Measurements from ENCODE around the gene ST7. TPM values are rescaled to one million over a fixed set of nuclear protein-coding genes. Genes with fewer than 3 reads are reported as not detected.

The ST7 gene
- total RNA-seq, 1 donor: 19.9 TPM

GRCh38 chr7:117064688-117065087 is 111.4 kb downstream of the ST7 start:
- no peak for DNase-seq (ENCODE audit: insufficient read length, low spot score, missing footprints)
- Histone ChIP-seq H3K79me2 (ENCODE audit: insufficient read depth, low read length) (peaks cover 18% of the 10 kb centered on the region), H3K36me3 (ENCODE audit: insufficient read depth, low read length) (no peaks in the 10 kb centered on the region), H3K4me2 (ENCODE audit: insufficient read depth, low read length) (no peak overlapping the region), H3K27me3 (ENCODE audit: insufficient read depth, low read length) (no peaks in the 10 kb centered on the region), H3K4me3 (ENCODE audit: insufficient read depth, low read length) (no peak overlapping the region), H3K9me3 (ENCODE audit: low read depth, low read length) (no peaks in the 10 kb centered on the region), H3K4me1 (ENCODE audit: insufficient read depth, low read length) (peaks cover 27% of the 10 kb centered on the region), H2AFZ (ENCODE audit: low read length) (no peak overlapping the region), H4K20me1 (ENCODE audit: insufficient read depth, low read length) (no peaks in the 10 kb centered on the region), H3K27ac (ENCODE audit: low read depth, low read length) (no peak overlapping the region)
- TF ChIP-seq CTCF (IDR thresholded peaks at IDR 0.05; ENCODE audit: extremely low read depth, low read depth, low read length): no peak

GRCh38 chr7:117065571-117066150 is 112.4 kb downstream of the ST7 start:
- H3K9me3 ChIP-seq (ENCODE audit: low read depth, low read length): no peaks in the 10 kb centered on the region
- no peaks in the 10 kb centered on the region for H3K27me3 ChIP-seq (ENCODE audit: insufficient read depth, low read length)
- H3K4me1 ChIP-seq (ENCODE audit: insufficient read depth, low read length): peaks cover 27% of the 10 kb centered on the region
- no peak overlapping the region for H3K4me2 ChIP-seq (ENCODE audit: insufficient read depth, low read length)
- peaks cover 21% of the 10 kb centered on the region for H3K79me2 ChIP-seq (ENCODE audit: insufficient read depth, low read length)
- no peak for DNase-seq (ENCODE audit: insufficient read length, low spot score, missing footprints)
- H4K20me1 ChIP-seq (ENCODE audit: insufficient read depth, low read length): no peaks in the 10 kb centered on the region
- TF ChIP-seq CTCF (IDR thresholded peaks at IDR 0.05; ENCODE audit: extremely low read depth, low read depth, low read length): no peak
- no peaks in the 10 kb centered on the region for H3K36me3 ChIP-seq (ENCODE audit: insufficient read depth, low read length)
- H3K27ac ChIP-seq (ENCODE audit: low read depth, low read length): no peak overlapping the region
- no peak overlapping the region for H3K4me3 ChIP-seq (ENCODE audit: insufficient read depth, low read length)
- no peak overlapping the region for H2AFZ ChIP-seq (ENCODE audit: low read length)

- DNase-seq (ENCODE audit: insufficient read length, low spot score, missing footprints): no peak
- H2AFZ ChIP-seq (ENCODE audit: low read length): no peak overlapping the region
- no peaks in the 10 kb centered on the region for H3K9me3 ChIP-seq (ENCODE audit: low read depth, low read length)
- peaks cover 24% of the 10 kb centered on the region for H3K79me2 ChIP-seq (ENCODE audit: insufficient read depth, low read length)
- H3K4me3 ChIP-seq (ENCODE audit: insufficient read depth, low read length): no peak overlapping the region
- no peaks in the 10 kb centered on the region for H4K20me1 ChIP-seq (ENCODE audit: insufficient read depth, low read length)
- no peak overlapping the region for H3K27ac ChIP-seq (ENCODE audit: low read depth, low read length)
- H3K4me2 ChIP-seq (ENCODE audit: insufficient read depth, low read length): no peak overlapping the region
- H3K4me1 ChIP-seq (ENCODE audit: insufficient read depth, low read length): peaks cover 20% of the 10 kb centered on the region
- no peaks in the 10 kb centered on the region for H3K36me3 ChIP-seq (ENCODE audit: insufficient read depth, low read length)
- TF ChIP-seq CTCF (IDR thresholded peaks at IDR 0.05; ENCODE audit: extremely low read depth, low read depth, low read length): no peak
- no peaks in the 10 kb centered on the region for H3K27me3 ChIP-seq (ENCODE audit: insufficient read depth, low read length)
Measured at GRCh38 chr7:117066668-117067067, 113.4 kb downstream of the ST7 start.

- H3K4me1 ChIP-seq (ENCODE audit: insufficient read depth, low read length): peaks cover 15% of the 10 kb centered on the region
- H3K79me2 ChIP-seq (ENCODE audit: insufficient read depth, low read length): peaks cover 26% of the 10 kb centered on the region
- H3K9me3 ChIP-seq (ENCODE audit: low read depth, low read length): no peaks in the 10 kb centered on the region
- H2AFZ ChIP-seq (ENCODE audit: low read length): no peak overlapping the region
- no peak overlapping the region for H3K4me2 ChIP-seq (ENCODE audit: insufficient read depth, low read length)
- H3K27ac ChIP-seq (ENCODE audit: low read depth, low read length): no peak overlapping the region
- H3K4me3 ChIP-seq (ENCODE audit: insufficient read depth, low read length): no peak overlapping the region
- no peak for TF ChIP-seq CTCF (IDR thresholded peaks at IDR 0.05; ENCODE audit: extremely low read depth, low read depth, low read length)
- DNase-seq (ENCODE audit: insufficient read length, low spot score, missing footprints): peak; percentile 35
- no peaks in the 10 kb centered on the region for H3K36me3 ChIP-seq (ENCODE audit: insufficient read depth, low read length)
- no peaks in the 10 kb centered on the region for H4K20me1 ChIP-seq (ENCODE audit: insufficient read depth, low read length)
- H3K27me3 ChIP-seq (ENCODE audit: insufficient read depth, low read length): no peaks in the 10 kb centered on the region
Measured at GRCh38 chr7:117067340-117067739, 114.0 kb downstream of the ST7 start.

Measured in osteoblast (primary cell).